AML-193 (cell line): ENCODE results near the gene ASB6.
"Not testable (repeated sequence)": the region's sequence is repeated elsewhere in the genome, so short reads cannot be mapped to it uniquely, and the experiment has no call there.

Experiments used
- DNase-seq, 2 experiments: peaks; one replicate each; lab custom pipeline; 2025; lab: John Stamatoyannopoulos, UW

Gene ASB6

GRCh38 chr9:129606161-129607026 lies 35.6 kb downstream of the ASB6 start:
- DNase-seq, result no peak

GRCh38 chr9:129604766-129605163 lies 37.2 kb downstream of the ASB6 start:
- DNase-seq, result no peak

- no peak for DNase-seq
These were observed 37.7 kb downstream of the ASB6 start for GRCh38 chr9:129604056-129604765.

GRCh38 chr9:129602598-129603415 lies 39.1 kb downstream of the ASB6 start:
- DNase-seq, result no peak

- DNase-seq, result no peak
These were observed 40.8 kb downstream of the ASB6 start for GRCh38 chr9:129601082-129601674.

- no peak for DNase-seq
These were observed 43.8 kb downstream of the ASB6 start for GRCh38 chr9:129598089-129598596.

GRCh38 chr9:129597355-129598088 lies 44.4 kb downstream of the ASB6 start:
- no peak for DNase-seq

GRCh38 chr9:129596541-129597331 lies 45.2 kb downstream of the ASB6 start:
- no peak for DNase-seq

- peak; percentile 14 to 15 for DNase-seq
These were observed 45.9 kb downstream of the ASB6 start for GRCh38 chr9:129595903-129596540.

GRCh38 chr9:129595311-129595741 lies 46.6 kb downstream of the ASB6 start:
- DNase-seq, result peak; percentile 28 to 39

GRCh38 chr9:129594632-129595031 lies 47.3 kb downstream of the ASB6 start:
- no peak for DNase-seq

- DNase-seq, result not testable (repeated sequence)
These were observed 49.2 kb downstream of the ASB6 start for GRCh38 chr9:129592790-129593189.

- no peak for DNase-seq
These were observed 50.0 kb downstream of the ASB6 start for GRCh38 chr9:129591916-129592315.

- DNase-seq, result no peak
These were observed 51.5 kb downstream of the ASB6 start for GRCh38 chr9:129590466-129590865.

- no peak for DNase-seq
These were observed 54.3 kb downstream of the ASB6 start for GRCh38 chr9:129587487-129588262.

GRCh38 chr9:129586685-129587084 lies 55.3 kb downstream of the ASB6 start:
- no peak for DNase-seq

- DNase-seq, result no peak
These were observed 55.7 kb downstream of the ASB6 start for GRCh38 chr9:129586245-129586644.

GRCh38 chr9:129585352-129585751 lies 56.6 kb downstream of the ASB6 start:
- DNase-seq, result no peak
